H1 (cell line): ENCODE data around the gene MARK4. TPM values are rescaled to one million over a fixed set of nuclear protein-coding genes. Genes with fewer than 3 reads are reported as not detected.

Experiments
- CTCF ChIA-PET: fragments of 300-600 bp; sonication (Branson Sonifier 250); formaldehyde crosslinking; loops from one replicate; lab custom pipeline; 2021; ENCODE audit not compliant: partially characterized antibody; lab: Charles Lee
- POLR2A ChIA-PET: fragments of 300-600 bp; sonication (Branson Sonifier 250); formaldehyde crosslinking; loops from one replicate; lab custom pipeline; 2021; ENCODE audit warnings: inconsistent platforms; ENCODE audit not compliant: partially characterized antibody; lab: Charles Lee
- DNase-seq, 2 experiments: peaks; one replicate each; pipeline versions ENCODE4 v3.0.0 to v3.0.0-alpha.2; 2010 to 2022; ENCODE audit warnings: low spot score in 2 of 2, low read depth in 1 of 2, mixed read lengths in 1 of 2
- FAIRE-seq: peaks from 2 replicates; lab custom pipeline; 2011; peaks lifted over from hg19 to GRCh38; lab: Jason Lieb, UNC
- H2AFZ ChIP-seq: 2 replicates; pipeline ENCODE4 v1.8.1; 2012; ENCODE audit warnings: low read length, inconsistent platforms
- H2AK5ac ChIP-seq: 2 replicates; pipeline ENCODE4 v1.6.1; 2013; ENCODE audit warnings: low read depth, low read length
- H2BK120ac ChIP-seq: replicated peaks from 2 replicates; pipeline ENCODE3; 2013; ENCODE audit warnings: low read depth, low read length, inconsistent platforms
- H2BK12ac ChIP-seq: 2 replicates; pipeline ENCODE4 v1.6.1; 2013; ENCODE audit warnings: low read depth, low read length
- H2BK15ac ChIP-seq: 2 replicates; pipeline ENCODE4 v1.6.1; 2013; ENCODE audit warnings: low read length
- H2BK20ac ChIP-seq: 2 replicates; pipeline ENCODE4 v1.6.1; 2013; ENCODE audit warnings: low read length
- H2BK5ac ChIP-seq: 2 replicates; pipeline ENCODE4 v1.6.1; 2013; ENCODE audit warnings: low read depth, low read length
- H3K14ac ChIP-seq: 2 replicates; pipeline ENCODE4 v1.6.1; 2013; ENCODE audit warnings: inconsistent platforms; ENCODE audit not compliant: insufficient read length
- H3K18ac ChIP-seq: 2 replicates; pipeline ENCODE4 v1.6.1; 2013; ENCODE audit warnings: low read length; ENCODE audit errors: extremely low read depth
- H3K23ac ChIP-seq: 2 replicates; pipeline ENCODE4 v1.6.1; 2013; ENCODE audit warnings: inconsistent platforms; ENCODE audit not compliant: insufficient read length
- H3K23me2 ChIP-seq: 2 replicates; pipeline ENCODE4 v1.6.1; 2013; ENCODE audit warnings: low read depth, low read length
- H3K27ac ChIP-seq: 2 replicates; pipeline ENCODE4 v1.6.1; 2011; ENCODE audit warnings: low read depth, low read length, inconsistent platforms
- H3K27me3 ChIP-seq, 4 experiments: replicated peaks in 1 of 4; 1 replicate in 1 of 4; 2 replicates in 3 of 4; pipeline versions ENCODE4 v1.6.1 to v1.8.1; 2011 to 2013; ENCODE audit warnings: low read length in 3 of 4, mild to moderate bottlenecking in 3 of 4, inconsistent platforms in 2 of 4, mixed read lengths in 2 of 4, moderate library complexity in 1 of 4; ENCODE audit not compliant: control insufficient read depth in 3 of 4, insufficient read depth in 3 of 4; ENCODE audit errors: extremely low read depth in 1 of 4
- H3K36me3 ChIP-seq, 4 experiments: 2 replicates each; pipeline versions ENCODE4 v1.6.1 to v1.8.1; 2011 to 2013; ENCODE audit warnings: mild to moderate bottlenecking in 4 of 4, low read length in 3 of 4, moderate library complexity in 2 of 4, control low read depth in 1 of 4, inconsistent platforms in 1 of 4; ENCODE audit not compliant: insufficient read depth in 4 of 4, control insufficient read depth in 2 of 4
- H3K4ac ChIP-seq: replicated peaks from 2 replicates; pipeline ENCODE3; 2013; ENCODE audit warnings: low read length, low read depth, mixed read lengths, inconsistent platforms; ENCODE audit not compliant: insufficient read length
- H3K4me1 ChIP-seq, 4 experiments: replicated peaks in 1 of 4; 1 replicate in 1 of 4; 2 replicates in 3 of 4; pipeline versions ENCODE4 v1.6.1 to v1.8.1; 2011 to 2013; ENCODE audit warnings: low read length in 3 of 4, inconsistent platforms in 2 of 4, mixed read lengths in 1 of 4; ENCODE audit not compliant: insufficient read depth in 4 of 4, control insufficient read depth in 3 of 4
- H3K4me2 ChIP-seq, 2 experiments: 2 replicates each; pipeline versions ENCODE4 v1.6.1 to v1.8.1; 2011 to 2013; ENCODE audit warnings: low read depth in 2 of 2, low read length in 2 of 2, control low read depth in 1 of 2, inconsistent platforms in 1 of 2, mild to moderate bottlenecking in 1 of 2; ENCODE audit not compliant: insufficient read depth in 1 of 2
- H3K4me3 ChIP-seq, 4 experiments: fragments of 200-600, 300-600 bp in 1 of 4; sonication (generic), shearing (Covaris generic), sonication (Bioruptor Twin) in 1 of 4; 2 replicates each; pipeline versions ENCODE4 v1.5.1 to v1.8.1; 2011 to 2016; ENCODE audit warnings: low read length in 4 of 4, low read depth in 3 of 4, control low read depth in 2 of 4, inconsistent platforms in 2 of 4, mild to moderate bottlenecking in 2 of 4, mixed read lengths in 1 of 4, moderate library complexity in 1 of 4; ENCODE audit not compliant: insufficient read depth in 2 of 4; ENCODE audit errors: extremely low read depth in 1 of 4
- H3K56ac ChIP-seq: replicated peaks from 2 replicates; pipeline ENCODE3; 2013; ENCODE audit warnings: low read depth, mild to moderate bottlenecking, mixed read lengths, low read length, inconsistent platforms; ENCODE audit not compliant: insufficient read length
- H3K79me1 ChIP-seq: 2 replicates; pipeline ENCODE4 v1.6.1; 2013; ENCODE audit warnings: low read depth, low read length, control low read depth
- H3K79me2 ChIP-seq, 2 experiments: 2 replicates each; pipeline versions ENCODE4 v1.6.1 to v1.8.1; 2012 to 2013; ENCODE audit warnings: low read length in 2 of 2, mild to moderate bottlenecking in 2 of 2, inconsistent platforms in 1 of 2; ENCODE audit not compliant: insufficient read depth in 2 of 2, control insufficient read depth in 1 of 2
- H3K9ac ChIP-seq, 4 experiments: replicated peaks in 1 of 4; 1 replicate in 1 of 4; 2 replicates in 3 of 4; pipeline versions ENCODE4 v1.6.1 to v1.8.1; 2011 to 2013; ENCODE audit warnings: low read depth in 3 of 4, low read length in 3 of 4, control low read depth in 2 of 4, mild to moderate bottlenecking in 2 of 4, moderate library complexity in 2 of 4, inconsistent platforms in 1 of 4; ENCODE audit errors: extremely low read depth in 1 of 4
- H3K9me3 ChIP-seq, 2 experiments: 2 replicates each; pipeline versions ENCODE4 v1.6.1 to v1.8.1; 2012 to 2013; ENCODE audit warnings: mild to moderate bottlenecking in 2 of 2, moderate library complexity in 2 of 2, control low read depth in 1 of 2, inconsistent platforms in 1 of 2, low read depth in 1 of 2, low read length in 1 of 2, mixed read lengths in 1 of 2; ENCODE audit not compliant: insufficient read depth in 2 of 2
- H4K20me1 ChIP-seq, 2 experiments: replicated peaks in 1 of 2; 2 replicates each; pipeline versions ENCODE3 to v1.8.1; 2011 to 2013; ENCODE audit warnings: inconsistent platforms in 2 of 2, low read length in 2 of 2, mild to moderate bottlenecking in 1 of 2; ENCODE audit not compliant: insufficient read depth in 2 of 2, control insufficient read depth in 1 of 2
- H4K5ac ChIP-seq: 2 replicates; pipeline ENCODE4 v1.6.1; 2013; ENCODE audit warnings: low read length, low read depth, mixed read lengths, inconsistent platforms; ENCODE audit not compliant: insufficient read length
- H4K8ac ChIP-seq: 2 replicates; pipeline ENCODE4 v1.8.0; 2013; ENCODE audit warnings: mild to moderate bottlenecking, moderate library complexity, low read length, inconsistent platforms; ENCODE audit not compliant: insufficient read depth; ENCODE audit errors: extremely low read depth
- H4K91ac ChIP-seq: replicated peaks from 2 replicates; pipeline ENCODE3; 2013; ENCODE audit warnings: low read length, mixed read lengths, inconsistent platforms; ENCODE audit not compliant: insufficient read length
- CBX5 ChIP-seq: fragments of 300-800, 300-1000 bp; sonication (generic); IDR thresholded peaks from 2 replicates; pipeline ENCODE4 v1.7.1; 2016; ENCODE audit warnings: antibody characterized with exemption, low read length, low read depth
- CHD1 ChIP-seq: IDR thresholded peaks from 2 replicates; pipeline ENCODE4 v1.6.1; 2012; ENCODE audit warnings: low read depth, low read length, improper control_type of control experiment
- EZH2 ChIP-seq: fragments of 200-600 bp; sonication (generic); IDR thresholded peaks from 2 replicates; pipeline ENCODE4 v1.7.1; 2012; ENCODE audit warnings: low read depth, mild to moderate bottlenecking, moderate library complexity, low read length, inconsistent platforms; ENCODE audit not compliant: severe bottlenecking
- GTF2F1 ChIP-seq: IDR thresholded peaks from 2 replicates; pipeline ENCODE4 v1.6.1; 2012; ENCODE audit warnings: low read depth, low read length, improper control_type of control experiment, borderline replicate concordance
- HDAC6 ChIP-seq: IDR thresholded peaks from one replicate; pipeline ENCODE4 v1.7.1; 2012; ENCODE audit warnings: low read depth, mild to moderate bottlenecking, inconsistent platforms, low read length, moderate library complexity
- JUN ChIP-seq: IDR thresholded peaks from 2 replicates; pipeline ENCODE4 v1.6.1; 2011; ENCODE audit warnings: low read depth, mild to moderate bottlenecking, improper control_type of control experiment, low read length
- KDM5A ChIP-seq: fragments of 200-600 bp; IDR thresholded peaks from 2 replicates; pipeline ENCODE4 v1.7.1; 2012; ENCODE audit warnings: mild to moderate bottlenecking, low read length, inconsistent platforms, mixed read lengths
- SIRT6 ChIP-seq: IDR thresholded peaks from one replicate; pipeline ENCODE4 v1.7.1; 2012; ENCODE audit warnings: low read length, inconsistent platforms
- TAF1 ChIP-seq: IDR thresholded peaks from 2 replicates; pipeline ENCODE4 v1.6.1; 2011; ENCODE audit warnings: mild to moderate bottlenecking, low read depth, low read length
- YY1 ChIP-seq: IDR thresholded peaks from 2 replicates; pipeline ENCODE4 v1.6.1; 2011; ENCODE audit warnings: low read depth, mild to moderate bottlenecking, low read length
- WGBS, 2 experiments: shearing (Covaris generic) in 1 of 2; methylation state at CpG; one replicate each; pipeline versions ENCODE4 v1.1.6 to v1.1.7; 2013 to 2015; ENCODE audit warnings: low lambda C conversion rate in 2 of 2, mixed read lengths in 2 of 2, inconsistent platforms in 1 of 2, low coverage in 1 of 2, missing lambda C conversion rate in 1 of 2; ENCODE audit not compliant: insufficient replicate concordance in 2 of 2, insufficient coverage in 1 of 2, insufficient read length in 1 of 2; ENCODE audit errors: extremely low coverage in 1 of 2, missing lambda C conversion rate in 1 of 2; 5-methylcytosine and 5-hydroxymethylcytosine counted together
- polyA plus RNA-seq, 7 experiments: library from polyadenylated mRNA; depleted of rRNA in 3 of 7; stranded (reverse) in 5 of 7; unstranded in 2 of 7; fragments of >200 nt in 5 of 7; fragments of 200-250 nt in 2 of 7; gene quantifications; 1 replicate in 5 of 7; 2 replicates in 1 of 7; 4 replicates in 1 of 7; pipeline versions ENCODE4 v1.2.1 to v1.2.3, GENCODE V29; 2011 to 2013; ENCODE audit warnings: missing spikeins in 2 of 7, mixed read lengths in 2 of 7
- total RNA-seq: library from RNA; stranded (reverse); fragmentation: NEBNext Ultra II Directional; extraction: Animal tissue kit (Norgen Biotek cat#: 25700); gene quantifications from 2 replicates; pipeline ENCODE4 v1.2.1, GENCODE V29; 2021
- TF ChIP-seq, protein P1 (sequence below): IDR thresholded peaks from 2 replicates; pipeline ENCODE4 v1.6.1; 2011; ENCODE audit warnings: low read depth, mild to moderate bottlenecking, low read length; ENCODE audit not compliant: insufficient read depth

Gene MARK4
- total and polyA plus RNA-seq, 2 of the 8 experiments (the other 6 are each of a cell fraction or from before 2014, with no cell fraction given): 12.3 to 49.8 TPM

DNA sequence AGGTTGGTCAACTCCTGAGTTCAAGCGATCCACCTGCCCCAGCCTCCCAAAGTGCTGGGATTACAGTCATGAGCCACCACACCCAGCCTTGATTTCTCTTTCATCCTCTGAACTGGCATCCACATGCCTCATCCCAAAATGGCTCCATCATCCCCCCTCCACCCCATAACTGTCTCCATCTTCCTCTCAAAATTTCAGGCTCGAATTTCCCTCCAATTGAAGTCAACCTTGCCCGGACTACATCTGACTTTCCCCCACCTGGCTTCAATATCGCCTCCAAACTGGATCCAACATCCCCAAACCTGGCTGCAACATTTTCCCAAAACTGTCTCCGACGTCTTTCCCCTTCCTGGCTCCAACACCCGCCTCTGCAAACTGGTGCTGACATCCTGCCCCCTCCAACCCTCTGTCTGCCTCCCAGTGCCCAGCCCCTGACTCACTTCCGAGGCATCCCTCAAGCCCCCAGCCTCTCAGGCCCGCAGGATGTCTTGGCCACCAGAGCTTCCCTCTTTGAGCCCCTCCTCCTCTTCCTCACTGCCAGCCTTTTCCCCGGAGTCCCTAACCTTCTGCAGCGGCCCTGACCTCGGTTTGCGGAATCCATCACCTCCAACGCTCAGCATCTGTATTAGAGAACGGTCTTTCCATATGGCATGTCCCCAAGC is 6.8 kb upstream of the MARK4 start:
- H3K36me3 ChIP-seq: no peaks in the 10 kb centered on the region
- H3K14ac ChIP-seq: no peak overlapping the region
- H2BK120ac ChIP-seq: no peak overlapping the region
- no peak overlapping the region for H3K4me3 ChIP-seq
- H4K91ac ChIP-seq: no peak overlapping the region
- H3K4me1 ChIP-seq: peaks cover 0 to 2% (median 0%) of the 10 kb centered on the region in 4 experiments; a peak in 2 of 7 replicates
- 0 out of 2 replicates have a peak overlapping the region, but pooled peaks have one; percentile 12 for H2BK5ac ChIP-seq
- no peaks in the 10 kb centered on the region for H3K79me1 ChIP-seq
- no peak overlapping the region for H3K4me2 ChIP-seq
- H3K4ac ChIP-seq: no peak overlapping the region
- H3K23me2 ChIP-seq: no peaks in the 10 kb centered on the region; the same call in 1 of the 2 replicates
- no peaks in the 10 kb centered on the region for H3K9me3 ChIP-seq
- no peak overlapping the region for H2AK5ac ChIP-seq
- FAIRE-seq (no peak), DNase-seq (no peak)
- H3K27me3 ChIP-seq: peaks cover 0 to 3% (median under 1%) of the 10 kb centered on the region in 4 experiments; a peak in 2 of 7 replicates
- H4K5ac ChIP-seq: no peak overlapping the region
- no peak overlapping the region for H4K8ac ChIP-seq
- no peaks in the 10 kb centered on the region for H4K20me1 ChIP-seq
- no peak overlapping the region for H3K56ac ChIP-seq
- H2BK20ac ChIP-seq: no peak overlapping the region
- H2BK12ac ChIP-seq: no peak overlapping the region
- WGBS, 2 experiments: 78% methylated on average over 15 of the region's 15 CpGs; no CpG with 5 or more reads in 1 of the 2 experiments
- H3K9ac ChIP-seq: no peak overlapping the region
- H3K79me2 ChIP-seq: no peaks in the 10 kb centered on the region
- H2AFZ ChIP-seq: no peak overlapping the region
- no peak overlapping the region for H3K18ac ChIP-seq
- ChIA-PET POLR2A (interaction anchor here (0.6 to 1.4 kb wide), 3 partner anchors 40 to 146 kb away, joined by 3 to 4 read pairs (median 3); no protein-coding TSS in a partner anchor), CTCF (interaction anchor here (0.7 to 10.1 kb wide), 5 partner anchors 26 to 94 kb away, joined by 3 to 106 read pairs (median 3); no protein-coding TSS in a partner anchor)
- 0 out of 2 replicates have a peak overlapping the region, but pooled peaks have one; percentile 53 for H2BK15ac ChIP-seq
- no peak overlapping the region for H3K27ac ChIP-seq
- H3K23ac ChIP-seq: no peak overlapping the region
- TF ChIP-seq, protein P1, sequence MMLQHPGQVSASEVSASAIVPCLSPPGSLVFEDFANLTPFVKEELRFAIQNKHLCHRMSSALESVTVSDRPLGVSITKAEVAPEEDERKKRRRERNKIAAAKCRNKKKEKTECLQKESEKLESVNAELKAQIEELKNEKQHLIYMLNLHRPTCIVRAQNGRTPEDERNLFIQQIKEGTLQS: no peak
- no peak for TF ChIP-seq KDM5A
- TF ChIP-seq SIRT6: no peak
- no peak for TF ChIP-seq GTF2F1
- no peak for TF ChIP-seq CHD1
- TF ChIP-seq EZH2: no peak
- no peak for TF ChIP-seq JUN
- no peak for TF ChIP-seq HDAC6
- no peak for TF ChIP-seq CBX5
- TF ChIP-seq TAF1: no peak
- no peak for TF ChIP-seq YY1
